Astrocyte (in vitro differentiated cells and primary cell): ENCODE measurements around the gene DUSP8.

Source experiments
- CTCF ChIP-seq: IDR thresholded peaks from 2 replicates; pipeline ENCODE4 v1.5.1; 2011; ENCODE audit warnings: low read depth, mild to moderate bottlenecking, inconsistent platforms, low read length, moderate library complexity; ENCODE audit not compliant: insufficient read depth
- EZH2 ChIP-seq: IDR thresholded peaks from 2 replicates; pipeline ENCODE4 v1.6.1; 2012; ENCODE audit warnings: mild to moderate bottlenecking, low read length, inconsistent platforms; ENCODE audit not compliant: insufficient read depth

- TF ChIP-seq CTCF (no peak), EZH2 (no peak)
These were observed 11.3 kb downstream of the DUSP8 start for GRCh38 chr11:1560649-1561251.
